GM13976 (cell line): ENCODE measurements around the gene IL11.
"Not testable (repeated sequence)": the region's sequence is repeated elsewhere in the genome, so short reads cannot be mapped to it uniquely, and the experiment has no call there.

Source experiments
- DNase-seq: peaks from one replicate; pipeline ENCODE4 v3.0.0; 2012; ENCODE audit warnings: low spot score
- in situ Hi-C: fragments of 300-500 bp; cut with MboI; formaldehyde crosslinking; loops from one replicate; pipeline ENCODE4 v1.12.0; 2022; ENCODE audit warnings: low sequenced_read_pairs, mixed read lengths, inconsistent platforms; ENCODE audit not compliant: unreplicated experiment
- TF ChIP-seq, protein P1 (sequence below): IDR thresholded peaks from 2 replicates; pipeline ENCODE4 v1.5.1; 2012; ENCODE audit warnings: borderline replicate concordance, mild to moderate bottlenecking; ENCODE audit not compliant: insufficient read depth; ENCODE audit errors: extremely low read depth, missing control alignments, control extremely low read depth

IL11 gene

DNA sequence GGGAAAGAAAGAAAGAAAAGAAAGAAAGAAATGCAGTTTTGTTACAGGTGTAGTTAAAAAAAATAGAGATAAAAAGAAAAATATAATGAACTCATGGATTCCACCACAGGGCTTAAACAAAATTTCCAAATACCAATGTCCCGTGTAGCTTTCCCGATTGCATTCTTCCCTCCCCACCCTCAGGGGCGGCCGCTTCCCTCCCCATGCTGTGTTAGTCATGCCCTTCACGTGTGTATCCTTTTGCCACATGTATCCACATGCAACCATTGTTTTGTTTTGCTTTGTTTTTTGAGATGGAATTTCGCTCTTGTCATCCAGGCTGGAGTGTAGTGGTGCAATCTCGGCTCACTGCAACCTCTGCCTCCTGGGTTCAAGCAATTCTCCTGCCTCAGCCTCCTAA lies 34.2 kb downstream of the IL11 start:
- in situ Hi-C loops, result no loop called here
- TF ChIP-seq, protein P1, sequence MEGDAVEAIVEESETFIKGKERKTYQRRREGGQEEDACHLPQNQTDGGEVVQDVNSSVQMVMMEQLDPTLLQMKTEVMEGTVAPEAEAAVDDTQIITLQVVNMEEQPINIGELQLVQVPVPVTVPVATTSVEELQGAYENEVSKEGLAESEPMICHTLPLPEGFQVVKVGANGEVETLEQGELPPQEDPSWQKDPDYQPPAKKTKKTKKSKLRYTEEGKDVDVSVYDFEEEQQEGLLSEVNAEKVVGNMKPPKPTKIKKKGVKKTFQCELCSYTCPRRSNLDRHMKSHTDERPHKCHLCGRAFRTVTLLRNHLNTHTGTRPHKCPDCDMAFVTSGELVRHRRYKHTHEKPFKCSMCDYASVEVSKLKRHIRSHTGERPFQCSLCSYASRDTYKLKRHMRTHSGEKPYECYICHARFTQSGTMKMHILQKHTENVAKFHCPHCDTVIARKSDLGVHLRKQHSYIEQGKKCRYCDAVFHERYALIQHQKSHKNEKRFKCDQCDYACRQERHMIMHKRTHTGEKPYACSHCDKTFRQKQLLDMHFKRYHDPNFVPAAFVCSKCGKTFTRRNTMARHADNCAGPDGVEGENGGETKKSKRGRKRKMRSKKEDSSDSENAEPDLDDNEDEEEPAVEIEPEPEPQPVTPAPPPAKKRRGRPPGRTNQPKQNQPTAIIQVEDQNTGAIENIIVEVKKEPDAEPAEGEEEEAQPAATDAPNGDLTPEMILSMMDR, result no peak
- DNase-seq, result no peak

DNA sequence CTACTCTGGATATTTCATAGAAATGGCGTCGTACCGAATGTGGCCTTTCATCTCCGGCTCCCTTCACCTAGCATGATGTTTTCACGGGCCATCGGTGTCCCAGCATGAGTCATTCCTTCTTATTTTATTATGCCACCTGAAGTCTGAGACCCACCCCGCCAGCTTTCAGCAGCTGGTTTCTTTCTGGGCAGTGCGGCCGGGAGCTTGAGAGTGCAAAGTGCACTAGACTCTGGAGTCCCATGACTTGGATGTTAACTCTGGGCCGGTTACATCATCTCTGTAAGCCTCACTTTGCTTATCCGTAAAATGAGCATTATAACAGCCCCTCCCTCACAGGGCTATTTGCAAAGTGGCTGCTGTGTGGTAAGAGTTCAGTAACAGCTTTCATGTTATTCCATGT lies 36.4 kb downstream of the IL11 start:
- no peak for DNase-seq
- TF ChIP-seq, protein P1, result no peak
- in situ Hi-C loops, result no loop called here

DNA sequence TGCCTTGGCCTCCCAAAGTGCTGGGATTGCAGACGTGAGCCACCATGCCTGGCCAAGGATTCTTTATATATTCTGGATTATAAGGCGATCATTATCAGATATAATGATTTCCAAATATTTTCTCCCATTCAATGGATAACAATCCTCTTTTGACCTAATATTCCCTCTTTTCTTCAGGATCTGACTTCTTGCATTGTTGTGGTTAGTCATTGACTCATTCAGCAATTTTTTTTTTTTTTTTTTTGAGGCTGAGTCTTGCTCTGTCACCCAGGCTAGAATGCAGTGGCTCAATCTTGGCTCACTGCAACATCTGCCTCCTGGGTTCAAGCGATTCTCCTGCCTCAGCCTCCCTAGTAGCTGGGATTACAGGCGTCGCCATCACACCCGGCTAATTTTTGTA lies 40.5 kb downstream of the IL11 start:
- in situ Hi-C loops, DNase-seq: not testable (repeated sequence)

DNA sequence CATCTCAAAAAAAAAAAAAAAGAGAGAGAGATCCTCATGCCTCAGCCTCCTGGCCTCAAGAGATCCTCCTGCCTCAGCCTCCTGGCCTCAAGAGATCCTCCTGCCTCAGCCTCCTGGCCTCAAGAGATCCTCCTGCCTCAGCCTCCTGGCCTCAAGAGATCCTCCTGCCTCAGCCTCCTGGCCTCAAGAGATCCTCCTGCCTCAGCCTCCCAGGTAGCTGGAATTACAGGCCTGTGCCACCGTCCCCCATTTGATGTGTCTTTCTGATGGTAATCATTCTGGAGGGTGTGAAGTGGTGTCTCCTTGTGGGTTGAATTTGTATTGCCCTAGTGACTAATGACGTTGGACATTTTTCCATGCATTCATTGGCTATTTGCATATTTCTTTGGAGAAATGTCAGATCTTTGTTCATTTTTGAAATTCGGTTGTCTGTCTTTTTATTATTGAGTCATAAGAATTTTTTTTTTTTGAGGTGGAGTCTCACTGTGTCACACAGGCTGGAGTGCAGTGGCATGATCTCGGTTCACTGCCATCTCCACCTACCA lies 41.4 kb downstream of the IL11 start:
- in situ Hi-C loops, DNase-seq: not testable (repeated sequence)

DNA sequence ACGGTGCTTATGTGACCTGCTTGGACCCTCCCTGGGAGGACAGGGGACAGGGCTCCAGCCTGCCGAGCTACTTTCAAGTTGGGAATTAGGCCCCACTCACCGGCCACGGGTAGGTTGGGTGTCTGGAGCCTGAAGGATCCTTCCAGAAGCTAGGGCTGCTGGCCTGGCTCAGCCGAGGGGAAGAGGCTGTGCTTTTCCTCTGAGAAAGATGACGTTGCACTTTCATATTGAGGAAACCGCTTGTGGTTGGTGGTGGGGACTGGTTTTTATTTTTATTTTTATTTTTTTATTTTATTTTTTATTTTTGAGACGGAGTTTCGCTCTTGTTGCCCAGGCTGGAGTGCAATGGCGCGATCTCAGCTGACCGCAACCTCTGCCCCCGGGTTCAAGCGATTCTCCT lies 45.1 kb downstream of the IL11 start, which contains the start of gene TMEM150B:
Gene TMEM150B (minus strand): TSS at position 170 of the 400 bp plus-strand sequence. CDS start 4,305 bp downstream, outside the sequence.
- in situ Hi-C loops, result no loop called here
- DNase-seq, result no peak
- TF ChIP-seq, protein P1, result no peak

DNA sequence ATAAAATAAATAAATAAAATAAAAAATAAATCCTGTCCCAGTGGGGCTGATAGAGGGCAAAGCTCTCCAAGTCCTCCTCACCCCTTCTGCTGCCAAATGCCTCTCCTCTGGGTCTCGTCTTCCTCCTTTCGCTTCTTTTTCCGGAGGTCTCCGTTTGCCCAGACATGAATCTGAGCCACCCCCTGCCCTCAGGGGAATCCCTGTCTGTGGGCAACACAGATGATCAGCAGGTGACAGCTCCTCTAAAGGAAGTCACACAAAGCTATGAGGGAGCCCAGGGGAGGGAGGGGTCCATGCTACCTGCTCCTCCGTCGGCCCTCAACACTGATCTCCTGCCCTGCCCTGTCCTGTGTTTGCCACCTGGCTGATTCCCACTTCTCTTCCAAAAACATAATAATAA lies 45.6 kb downstream of the IL11 start:
- in situ Hi-C loops, result no loop called here
- TF ChIP-seq, protein P1, result no peak
- DNase-seq, result no peak

DNA sequence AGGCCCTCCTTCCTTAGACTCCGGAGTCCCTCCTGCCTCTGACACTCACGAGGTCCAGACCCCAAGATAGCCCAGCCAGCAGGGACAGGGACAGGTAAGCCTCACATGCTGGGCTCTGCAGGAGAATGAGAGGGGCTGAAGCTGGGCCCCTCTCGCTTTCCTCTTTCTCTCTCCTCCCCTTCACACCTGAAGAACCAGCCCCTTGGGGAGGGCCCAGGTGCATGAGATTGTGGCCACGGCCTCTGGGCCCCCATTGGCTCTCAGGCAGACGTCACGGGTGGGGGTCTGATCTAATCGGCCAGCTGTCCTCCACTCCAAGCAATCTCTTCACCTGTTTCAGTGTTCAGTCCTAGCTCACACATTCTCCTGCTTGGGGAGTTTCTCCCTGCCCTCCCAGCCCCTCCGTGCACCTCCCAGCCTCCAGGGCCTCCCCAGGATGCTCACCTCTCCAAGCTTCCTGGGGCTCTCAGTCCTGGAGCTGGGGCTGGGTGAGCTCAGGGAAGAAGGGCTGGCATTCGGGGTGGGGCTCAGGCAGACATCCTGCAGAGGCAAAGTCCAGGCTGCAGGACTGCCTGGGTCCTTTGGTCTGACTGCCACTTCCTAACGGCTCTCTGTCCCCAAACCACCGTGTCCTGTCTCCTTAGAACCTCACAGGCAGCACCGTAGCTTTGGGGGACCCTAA lies 47.9 kb downstream of the IL11 start:
- in situ Hi-C loops, result no loop called here
- no peak for DNase-seq
- TF ChIP-seq, protein P1, result no peak
